Left lung (tissue), 10 donors: ENCODE measurements around the gene GRM5. TPM values are rescaled to one million over a fixed set of nuclear protein-coding genes. Genes with fewer than 3 reads are reported as not detected.

Source experiments
- ATAC-seq: fragments of 200-7000 bp; cut with Tn5 transposase; one replicate; pipeline ENCODE4 v1.9.1; 2020; ENCODE audit warnings: moderate library complexity
- DNase-seq, 4 donors: peaks; one replicate each; pipeline ENCODE4 v3.0.0-alpha.2; 2013 to 2020
- H3K27ac ChIP-seq, 2 donors: fragments of 200-600 bp; sonication (generic) in 1 of 2; one replicate each; pipeline versions ENCODE4 v1.5.0 to v1.8.0; 2020 to 2021
- H3K27me3 ChIP-seq, 2 donors: fragments of 200-600 bp; sonication (generic) in 1 of 2; one replicate each; pipeline versions ENCODE4 v1.5.0 to v1.8.0; 2020 to 2021
- H3K36me3 ChIP-seq, 2 donors: fragments of 200-600 bp; sonication (generic) in 1 of 2; one replicate each; pipeline versions ENCODE4 v1.5.0 to v1.8.0; 2020 to 2021
- H3K4me1 ChIP-seq, 2 donors: fragments of 200-600 bp; one replicate each; pipeline ENCODE4 v1.8.0; 2021
- H3K4me3 ChIP-seq, 2 donors: fragments of 200-600 bp; sonication (generic) in 1 of 2; one replicate each; pipeline versions ENCODE4 v1.5.0 to v1.8.0; 2020 to 2021; ENCODE audit warnings: mild to moderate bottlenecking in 1 of 2
- H3K9me3 ChIP-seq, 2 donors: fragments of 200-600 bp; sonication (generic) in 1 of 2; one replicate each; pipeline versions ENCODE4 v1.5.0 to v1.8.0; 2020 to 2021
- intact Hi-C, 2 donors: fragments of 100-400 bp; cut with DNase I; formaldehyde crosslinking; loops; one replicate each; pipeline versions ENCODE4 v1.11.2 to v1.14.2; 2022
- polyA plus RNA-seq, 6 donors: library from polyadenylated mRNA; unstranded; fragments of 120-200 nt; gene quantifications; one replicate each; pipeline ENCODE4 v1.2.1, GENCODE V29; 2013; ENCODE audit not compliant: insufficient read length in 6 of 6
- total RNA-seq, 2 donors: library from RNA; stranded (reverse); fragmentation: NEBNext Ultra II Directional; extraction: Animal tissue kit (Norgen Biotek cat#: 25700); gene quantifications; one replicate each; pipeline ENCODE4 v1.2.1, GENCODE V29; 2021
- TF ChIP-seq, protein P1 (sequence below), 2 donors: fragments of 200-600 bp; sonication (generic) in 1 of 2; IDR thresholded peaks; one replicate each; pipeline versions ENCODE4 v1.5.0 to v1.8.0; 2021; ENCODE audit warnings: antibody characterized with exemption in 2 of 2
- donor health status: DM: no; HTN: yes; CAD: no.
- donor health status: DM: no; HTN: no; CAD: no.

GRM5 gene
- total and polyA plus RNA-seq, 8 donors: 0.03 to 0.08 (median 0.04) TPM; not detected in 4

DNA sequence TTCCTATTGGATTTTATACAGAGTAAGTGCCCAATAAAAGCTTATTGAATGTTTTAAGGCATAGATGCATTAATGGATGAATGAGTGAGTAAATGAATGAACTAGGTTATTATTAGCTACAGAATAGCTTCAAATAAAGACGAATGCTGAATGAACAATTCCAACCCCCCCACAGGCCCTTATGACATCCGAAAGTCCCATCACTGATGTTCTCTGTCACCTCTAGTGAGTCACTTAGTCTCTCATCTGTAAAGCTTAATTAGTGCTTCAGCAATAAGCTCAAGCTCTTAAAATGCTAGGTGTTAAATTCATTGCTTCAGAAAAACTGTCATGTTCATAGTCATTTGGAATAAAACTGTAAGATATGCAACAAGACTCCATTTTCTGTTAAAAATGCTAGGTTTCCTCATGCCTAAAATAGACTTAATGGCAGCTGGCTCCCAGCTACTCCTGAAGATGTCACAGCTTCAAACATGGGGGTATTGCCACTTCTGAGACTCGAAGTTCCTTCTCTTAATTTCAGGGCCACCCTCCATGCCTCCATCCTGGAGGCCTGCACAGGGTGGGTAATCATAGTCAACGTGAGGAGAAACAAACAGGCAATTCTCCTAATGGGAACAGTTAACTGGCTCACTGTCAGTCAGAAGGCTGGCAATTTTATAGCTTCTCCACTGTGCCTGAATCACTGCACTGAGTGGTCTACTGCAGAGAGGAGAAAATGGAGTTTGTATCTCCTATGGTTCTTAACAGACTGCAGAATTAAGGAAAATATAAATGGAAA is 373.3 kb downstream of the GRM5 start:
- no peak for ATAC-seq
- H3K4me3 ChIP-seq: no peak overlapping the region
- no peak for DNase-seq
- H3K9me3 ChIP-seq: no peaks in the 10 kb centered on the region
- no peaks in the 10 kb centered on the region for H3K36me3 ChIP-seq
- intact Hi-C loops: no loop called here
- no peaks in the 10 kb centered on the region for H3K27me3 ChIP-seq
- no peaks in the 10 kb centered on the region for H3K4me1 ChIP-seq
- H3K27ac ChIP-seq: no peak overlapping the region
- TF ChIP-seq, protein P1, sequence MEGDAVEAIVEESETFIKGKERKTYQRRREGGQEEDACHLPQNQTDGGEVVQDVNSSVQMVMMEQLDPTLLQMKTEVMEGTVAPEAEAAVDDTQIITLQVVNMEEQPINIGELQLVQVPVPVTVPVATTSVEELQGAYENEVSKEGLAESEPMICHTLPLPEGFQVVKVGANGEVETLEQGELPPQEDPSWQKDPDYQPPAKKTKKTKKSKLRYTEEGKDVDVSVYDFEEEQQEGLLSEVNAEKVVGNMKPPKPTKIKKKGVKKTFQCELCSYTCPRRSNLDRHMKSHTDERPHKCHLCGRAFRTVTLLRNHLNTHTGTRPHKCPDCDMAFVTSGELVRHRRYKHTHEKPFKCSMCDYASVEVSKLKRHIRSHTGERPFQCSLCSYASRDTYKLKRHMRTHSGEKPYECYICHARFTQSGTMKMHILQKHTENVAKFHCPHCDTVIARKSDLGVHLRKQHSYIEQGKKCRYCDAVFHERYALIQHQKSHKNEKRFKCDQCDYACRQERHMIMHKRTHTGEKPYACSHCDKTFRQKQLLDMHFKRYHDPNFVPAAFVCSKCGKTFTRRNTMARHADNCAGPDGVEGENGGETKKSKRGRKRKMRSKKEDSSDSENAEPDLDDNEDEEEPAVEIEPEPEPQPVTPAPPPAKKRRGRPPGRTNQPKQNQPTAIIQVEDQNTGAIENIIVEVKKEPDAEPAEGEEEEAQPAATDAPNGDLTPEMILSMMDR (IDR thresholded peaks at IDR 0.05): no peak

DNA sequence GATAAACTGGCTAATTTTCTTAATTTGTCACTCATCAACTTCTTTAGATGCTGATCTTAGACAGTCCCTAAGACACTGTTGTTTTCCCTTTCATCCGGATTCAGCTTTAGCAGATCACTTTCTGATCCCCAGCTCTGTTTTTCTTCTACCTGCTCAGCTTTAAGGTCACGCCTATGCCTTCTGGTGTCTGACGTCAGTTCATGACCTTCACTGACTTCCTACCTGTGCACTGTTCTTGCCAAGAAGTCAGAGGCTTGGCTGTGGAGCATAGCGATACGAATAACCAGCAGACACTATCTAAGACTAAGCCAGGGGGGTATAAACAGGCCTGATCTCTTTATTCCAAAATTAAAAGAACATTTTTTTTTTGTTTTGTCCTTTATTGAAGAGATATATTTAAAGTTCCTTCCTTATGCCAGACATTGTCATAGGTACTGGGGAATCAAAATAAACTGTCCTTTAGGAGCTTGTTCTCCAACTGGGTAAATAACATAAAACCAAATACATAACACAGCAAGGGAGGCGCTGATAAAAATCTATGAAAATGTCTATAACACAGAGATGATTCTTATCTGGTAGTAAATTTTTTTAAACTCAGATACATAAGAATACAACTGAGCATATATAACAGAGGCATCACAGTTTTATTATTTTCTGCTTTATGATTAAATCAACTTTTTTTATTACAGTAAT is 376.1 kb downstream of the GRM5 start:
- Histone ChIP-seq H3K9me3 (peaks cover 0 to 6% of the 10 kb centered on the region in 2 donors), H3K27ac (no peak overlapping the region), H3K27me3 (no peaks in the 10 kb centered on the region), H3K4me3 (no peak overlapping the region), H3K4me1 (no peaks in the 10 kb centered on the region), H3K36me3 (no peaks in the 10 kb centered on the region)
- ATAC-seq: no peak
- TF ChIP-seq, protein P1 (IDR thresholded peaks at IDR 0.05): no peak
- no peak for DNase-seq
- intact Hi-C loops: no loop called here

DNA sequence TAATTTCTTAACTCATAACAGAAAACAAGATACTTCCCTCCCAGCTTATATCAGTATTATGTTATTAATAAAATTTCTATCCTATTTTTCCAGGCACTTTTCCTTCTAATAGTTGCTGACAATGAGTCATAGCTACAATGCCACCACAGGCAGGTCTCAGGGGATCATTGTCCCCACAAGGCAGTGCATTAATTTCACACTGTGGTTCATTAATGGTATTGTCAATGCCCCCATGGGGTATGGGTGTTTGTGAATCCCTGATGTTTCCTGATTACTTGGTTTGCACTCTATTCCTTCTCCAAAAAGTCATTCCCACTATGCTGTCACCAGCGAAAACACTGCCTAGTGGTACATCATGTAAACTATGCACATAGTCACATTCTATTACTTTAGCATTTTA is 382.8 kb downstream of the GRM5 start:
- H3K4me1 ChIP-seq: no peaks in the 10 kb centered on the region
- no peaks in the 10 kb centered on the region for H3K36me3 ChIP-seq
- DNase-seq (no peak), ATAC-seq (no peak)
- H3K27ac ChIP-seq: no peak overlapping the region
- no peak overlapping the region for H3K4me3 ChIP-seq
- TF ChIP-seq, protein P1 (IDR thresholded peaks at IDR 0.05): no peak
- intact Hi-C loops: no loop called here
- no peaks in the 10 kb centered on the region for H3K27me3 ChIP-seq
- peaks cover 0 to 6% of the 10 kb centered on the region in 2 donors for H3K9me3 ChIP-seq

DNA sequence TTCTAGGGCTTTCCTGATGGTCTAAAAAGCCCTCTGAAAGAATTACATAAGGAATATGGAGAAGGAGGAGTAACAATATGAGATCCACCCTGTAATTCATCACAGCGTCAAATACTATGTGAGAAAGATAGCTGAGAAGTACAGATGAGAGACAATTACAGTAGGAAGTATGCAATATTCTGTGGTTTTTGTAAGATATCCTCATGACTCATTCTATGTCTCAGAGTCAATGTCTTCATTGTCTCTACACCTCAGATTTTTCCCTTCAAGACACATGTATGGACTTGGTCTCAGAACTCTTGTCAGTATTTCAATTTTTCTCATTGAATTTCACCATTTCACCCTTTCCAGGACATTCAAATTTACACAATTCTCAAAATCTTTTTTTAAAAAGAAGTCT is 385.0 kb downstream of the GRM5 start:
- DNase-seq (no peak), ATAC-seq (no peak)
- Histone ChIP-seq H3K4me3 (no peak overlapping the region), H3K27me3 (no peaks in the 10 kb centered on the region), H3K27ac (no peak overlapping the region), H3K4me1 (no peaks in the 10 kb centered on the region), H3K9me3 (peaks cover 0 to 6% of the 10 kb centered on the region in 2 donors), H3K36me3 (no peaks in the 10 kb centered on the region)
- intact Hi-C loops: no loop called here
- TF ChIP-seq, protein P1 (IDR thresholded peaks at IDR 0.05): no peak

DNA sequence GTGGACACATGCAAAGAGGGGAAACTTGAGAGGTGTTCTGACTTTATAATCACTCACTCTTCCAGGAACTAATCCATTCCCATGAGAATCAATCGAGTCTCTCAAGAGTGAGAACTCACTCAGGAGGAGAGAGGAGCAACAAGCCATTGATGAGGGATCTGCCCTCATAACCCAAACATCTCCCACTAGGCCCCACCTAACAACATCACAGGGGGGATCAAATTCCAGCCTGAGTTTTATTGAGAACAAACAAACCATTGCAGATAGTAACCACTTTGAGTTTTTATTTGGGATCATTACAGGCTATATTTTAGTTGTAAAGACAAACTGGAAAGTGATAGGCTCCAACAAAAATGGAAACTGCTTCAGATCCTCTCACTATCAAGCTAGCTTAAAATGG is 399.4 kb downstream of the GRM5 start:
- Histone ChIP-seq H3K27me3 (no peaks in the 10 kb centered on the region), H3K9me3 (no peaks in the 10 kb centered on the region), H3K4me1 (no peaks in the 10 kb centered on the region), H3K4me3 (no peak overlapping the region), H3K36me3 (no peaks in the 10 kb centered on the region), H3K27ac (no peak overlapping the region)
- no peak for ATAC-seq
- no peak for DNase-seq
- TF ChIP-seq, protein P1 (IDR thresholded peaks at IDR 0.05): no peak
- intact Hi-C loops: no loop called here
